Upper lobe of left lung (tissue), 6 donors: ENCODE measurements around the gene LUZP1. TPM values are rescaled to one million over a fixed set of nuclear protein-coding genes. Genes with fewer than 3 reads are reported as not detected.

Experiments used
- ATAC-seq, 2 donors: fragments of 200-7000 bp; cut with Tn5 transposase; one replicate each; pipeline ENCODE4 v1.9.1; 2022; ENCODE audit warnings: mild to moderate bottlenecking in 2 of 2, moderate library complexity in 2 of 2; ENCODE audit not compliant: low FRiP score in 2 of 2
- DNase-seq, 2 donors: peaks; one replicate each; pipeline ENCODE4 v3.0.0-alpha.2; 2019 to 2020
- H3K27ac ChIP-seq, 4 donors: fragments of 200-600 bp; sonication (generic); one replicate each; pipeline ENCODE4 v1.5.1; 2016 to 2019
- H3K27me3 ChIP-seq, 4 donors: fragments of 200-600 bp; sonication (generic); one replicate each; pipeline ENCODE4 v1.5.1; 2017 to 2019
- H3K36me3 ChIP-seq, 4 donors: fragments of 200-600 bp; sonication (generic); one replicate each; pipeline ENCODE4 v1.5.1; 2016 to 2019
- H3K4me1 ChIP-seq, 4 donors: fragments of 200-600 bp; sonication (generic); one replicate each; pipeline ENCODE4 v1.5.1; 2018 to 2019
- H3K4me3 ChIP-seq, 4 donors: fragments of 200-600 bp; sonication (generic); one replicate each; pipeline ENCODE4 v1.5.1; 2017 to 2019; ENCODE audit warnings: mild to moderate bottlenecking in 2 of 4, moderate library complexity in 1 of 4
- H3K9me3 ChIP-seq, 4 donors: fragments of 200-600 bp; sonication (generic); one replicate each; pipeline ENCODE4 v1.5.1; 2018 to 2019
- EP300 ChIP-seq, 4 donors: sonication (generic); formaldehyde crosslinking; IDR thresholded peaks; one replicate each; pipeline ENCODE4 v1.5.1; 2017; ENCODE audit warnings: antibody characterized with exemption in 4 of 4, control low read depth in 2 of 4
- POLR2A ChIP-seq, 4 donors: fragments of 450-650 bp; IDR thresholded peaks; one replicate each; pipeline ENCODE4 v1.5.1; 2016 to 2017; ENCODE audit warnings: antibody characterized with exemption in 4 of 4, mild to moderate bottlenecking in 2 of 4
- POLR2AphosphoS5 ChIP-seq, 2 donors: sonication (generic); formaldehyde crosslinking; IDR thresholded peaks; one replicate each; pipeline ENCODE4 v1.5.1; 2017; ENCODE audit warnings: antibody characterized with exemption in 2 of 2
- WGBS, 2 donors: methylation state at CpG; one replicate each; pipeline ENCODE4 v1.1.5; 2017 to 2018; 5-methylcytosine and 5-hydroxymethylcytosine counted together
- total RNA-seq, 6 donors: library from RNA; depleted of rRNA in 4 of 6; stranded (reverse); fragments of >200 nt in 4 of 6; gene quantifications; one replicate each; pipeline versions ENCODE4 v1.1.0 to v1.2.1, GENCODE V29; 2016 to 2021
- TF ChIP-seq, protein P1 (sequence below), 6 experiments: fragments of 450-650 bp in 4 of 6; fragments of 200-600 bp in 2 of 6; sonication (generic) in 2 of 6; IDR thresholded peaks; one replicate each; pipeline ENCODE4 v1.5.1; 2016 to 2019; ENCODE audit warnings: antibody characterized with exemption in 6 of 6
- donor health status: DM: no; HTN: no; CAD: no; lungs with moderate emphysema.
- donor health status: DM: no; HTN: yes; CAD: no; lungs with severe emphysema.

Gene LUZP1
- total RNA-seq, 6 donors from 2014 or later, result 12.6 to 33.0 (median 21.2) TPM

DNA sequence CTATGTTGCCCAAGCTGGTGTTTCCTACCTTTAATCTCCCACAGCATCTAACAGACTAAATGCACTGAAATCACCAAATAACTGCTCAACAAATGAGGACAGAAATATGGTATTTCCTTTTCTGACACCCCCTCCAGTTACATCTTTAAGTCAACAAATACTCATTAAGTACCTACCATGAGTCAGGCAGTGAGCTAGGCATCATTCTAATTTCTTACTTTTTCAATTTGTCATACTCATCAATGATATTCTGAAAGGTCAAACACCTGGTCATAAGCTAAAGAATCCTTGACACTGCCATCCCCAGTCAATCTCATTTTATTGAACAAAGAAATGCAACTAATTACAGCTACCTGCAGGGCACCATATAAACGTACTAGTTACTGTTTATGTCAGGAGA is 36.6 kb downstream of the LUZP1 start:
- Histone ChIP-seq H3K4me3 (no peak overlapping the region), H3K27me3 (no peaks in the 10 kb centered on the region), H3K27ac (no peak overlapping the region), H3K36me3 (no peaks in the 10 kb centered on the region), H3K4me1 (peaks cover 0 to 7% (median 2%) of the 10 kb centered on the region in 4 donors), H3K9me3 (no peaks in the 10 kb centered on the region)
- WGBS, 2 donors, result 52 to 62% methylated on average over 1 of the region's 1 CpG
- TF ChIP-seq, protein P1, sequence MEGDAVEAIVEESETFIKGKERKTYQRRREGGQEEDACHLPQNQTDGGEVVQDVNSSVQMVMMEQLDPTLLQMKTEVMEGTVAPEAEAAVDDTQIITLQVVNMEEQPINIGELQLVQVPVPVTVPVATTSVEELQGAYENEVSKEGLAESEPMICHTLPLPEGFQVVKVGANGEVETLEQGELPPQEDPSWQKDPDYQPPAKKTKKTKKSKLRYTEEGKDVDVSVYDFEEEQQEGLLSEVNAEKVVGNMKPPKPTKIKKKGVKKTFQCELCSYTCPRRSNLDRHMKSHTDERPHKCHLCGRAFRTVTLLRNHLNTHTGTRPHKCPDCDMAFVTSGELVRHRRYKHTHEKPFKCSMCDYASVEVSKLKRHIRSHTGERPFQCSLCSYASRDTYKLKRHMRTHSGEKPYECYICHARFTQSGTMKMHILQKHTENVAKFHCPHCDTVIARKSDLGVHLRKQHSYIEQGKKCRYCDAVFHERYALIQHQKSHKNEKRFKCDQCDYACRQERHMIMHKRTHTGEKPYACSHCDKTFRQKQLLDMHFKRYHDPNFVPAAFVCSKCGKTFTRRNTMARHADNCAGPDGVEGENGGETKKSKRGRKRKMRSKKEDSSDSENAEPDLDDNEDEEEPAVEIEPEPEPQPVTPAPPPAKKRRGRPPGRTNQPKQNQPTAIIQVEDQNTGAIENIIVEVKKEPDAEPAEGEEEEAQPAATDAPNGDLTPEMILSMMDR (IDR thresholded peaks at IDR 0.05), result no peak
- TF ChIP-seq EP300 (IDR thresholded peaks at IDR 0.05), result no peak
- no peak for TF ChIP-seq POLR2AphosphoS5 (IDR thresholded peaks at IDR 0.05)
- TF ChIP-seq POLR2A (IDR thresholded peaks at IDR 0.05), result no peak
- DNase-seq (no peak), ATAC-seq (no peak)

DNA sequence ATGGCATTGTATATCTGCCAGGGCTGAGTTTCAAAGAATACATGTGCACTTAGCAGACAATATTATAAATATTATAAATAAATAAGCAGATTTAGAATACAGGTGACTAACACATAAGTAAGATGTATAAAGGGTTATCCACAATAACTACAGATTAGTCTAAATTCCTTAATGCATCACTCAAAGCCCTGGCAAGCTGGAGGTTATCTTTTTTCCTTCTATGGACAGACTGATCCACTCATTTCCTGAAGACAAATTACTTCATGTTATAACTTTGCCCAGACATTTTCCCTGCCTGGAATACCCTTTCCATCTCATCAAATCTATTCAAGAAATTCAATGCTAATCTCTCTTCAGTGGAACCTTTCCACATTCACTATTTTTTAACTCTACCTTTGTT is 38.8 kb downstream of the LUZP1 start:
- ATAC-seq (no peak), DNase-seq (no peak)
- Histone ChIP-seq H3K36me3 (no peaks in the 10 kb centered on the region), H3K9me3 (no peaks in the 10 kb centered on the region), H3K27ac (no peak overlapping the region), H3K27me3 (no peaks in the 10 kb centered on the region), H3K4me3 (no peak overlapping the region), H3K4me1 (peaks cover 3 to 14% (median 7%) of the 10 kb centered on the region in 4 donors)
- TF ChIP-seq EP300 (IDR thresholded peaks at IDR 0.05) (no peak), POLR2A (IDR thresholded peaks at IDR 0.05) (no peak), POLR2AphosphoS5 (IDR thresholded peaks at IDR 0.05) (no peak)
- TF ChIP-seq, protein P1 (IDR thresholded peaks at IDR 0.05), result no peak

DNA sequence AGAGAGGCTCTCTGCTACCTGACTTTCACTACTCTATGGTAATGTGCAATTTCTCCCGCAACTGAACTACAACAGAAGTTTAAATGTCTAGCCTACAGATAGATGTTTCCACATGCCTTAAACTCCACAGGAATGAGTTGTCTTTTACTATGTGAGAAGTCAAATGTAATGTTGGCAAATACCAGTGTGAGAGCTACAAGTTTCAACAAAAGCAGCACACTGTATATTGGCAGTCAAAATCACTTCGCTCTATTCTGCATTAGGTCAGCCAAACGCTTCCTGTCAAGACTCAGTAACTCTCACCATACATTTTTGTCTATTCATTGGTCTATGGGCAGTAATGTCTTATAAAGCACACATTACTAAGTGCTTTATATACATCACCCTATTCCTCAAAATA is 41.9 kb downstream of the LUZP1 start:
- WGBS, 2 donors, result 59 to 77% methylated on average over 3 of the region's 3 CpGs
- ATAC-seq, result no peak
- TF ChIP-seq EP300 (IDR thresholded peaks at IDR 0.05), result no peak
- TF ChIP-seq, protein P1 (IDR thresholded peaks at IDR 0.05), result no peak
- TF ChIP-seq POLR2AphosphoS5 (IDR thresholded peaks at IDR 0.05), result no peak
- TF ChIP-seq POLR2A (IDR thresholded peaks at IDR 0.05), result no peak

GRCh38 chr1:23126200-23126599 is 42.5 kb downstream of the LUZP1 start:
- Histone ChIP-seq H3K4me1 (peaks cover 21 to 31% (median 24%) of the 10 kb centered on the region in 4 donors), H3K27ac (no peak overlapping the region), H3K9me3 (no peaks in the 10 kb centered on the region), H3K27me3 (no peaks in the 10 kb centered on the region), H3K36me3 (no peaks in the 10 kb centered on the region), H3K4me3 (no peak overlapping the region)
- no peak for ATAC-seq
- WGBS, 2 donors, result 85 to 93% methylated on average over 1 of the region's 1 CpG
- no peak for TF ChIP-seq EP300 (IDR thresholded peaks at IDR 0.05)
- TF ChIP-seq POLR2AphosphoS5 (IDR thresholded peaks at IDR 0.05), result no peak
- TF ChIP-seq, protein P1 (IDR thresholded peaks at IDR 0.05), result no peak
- no peak for TF ChIP-seq POLR2A (IDR thresholded peaks at IDR 0.05)
- DNase-seq, result no peak

More for the DNA sequence above, 41.9 kb downstream of the LUZP1 start:
- H3K4me3 ChIP-seq, result no peak overlapping the region
- H3K27me3 ChIP-seq, result no peaks in the 10 kb centered on the region
- H3K4me1 ChIP-seq, result peaks cover 17 to 29% (median 20%) of the 10 kb centered on the region in 4 donors
- H3K27ac ChIP-seq, result no peak overlapping the region
- DNase-seq, result no peak
- H3K9me3 ChIP-seq, result no peaks in the 10 kb centered on the region
- H3K36me3 ChIP-seq, result no peaks in the 10 kb centered on the region

GRCh38 chr1:23125489-23125888 is 43.2 kb downstream of the LUZP1 start:
- 79 to 83% methylated on average over 4 of the region's 4 CpGs for WGBS, 2 donors
- H3K27ac ChIP-seq, result no peak overlapping the region
- no peak for ATAC-seq
- H3K36me3 ChIP-seq, result no peaks in the 10 kb centered on the region
- no peaks in the 10 kb centered on the region for H3K9me3 ChIP-seq
- H3K27me3 ChIP-seq, result no peaks in the 10 kb centered on the region
- TF ChIP-seq POLR2A (IDR thresholded peaks at IDR 0.05) (no peak), EP300 (IDR thresholded peaks at IDR 0.05) (no peak), POLR2AphosphoS5 (IDR thresholded peaks at IDR 0.05) (no peak)
- TF ChIP-seq, protein P1 (IDR thresholded peaks at IDR 0.05), result no peak
- DNase-seq, result no peak
- peaks cover 21 to 31% (median 24%) of the 10 kb centered on the region in 4 donors for H3K4me1 ChIP-seq
- H3K4me3 ChIP-seq, result no peak overlapping the region
